HepG2 (cell line): ENCODE data around the gene GALNT11. TPM values are rescaled to one million over a fixed set of nuclear protein-coding genes. Genes with fewer than 3 reads are reported as not detected.

Experiments
- ETS1 ChIP-seq: sonication (generic); formaldehyde crosslinking; IDR thresholded peaks from 2 replicates; pipeline ENCODE4 v1.4.0; 2020; ENCODE audit warnings: missing genetic modification reagents
- GPN1 ChIP-seq: sonication (generic); formaldehyde crosslinking; IDR thresholded peaks from 2 replicates; pipeline ENCODE4 v1.5.1; 2020; ENCODE audit warnings: missing genetic modification reagents, borderline replicate concordance
- HIC2 ChIP-seq: sonication (generic); formaldehyde crosslinking; IDR thresholded peaks from 2 replicates; pipeline ENCODE4 v1.9.0; 2022; ENCODE audit warnings: low read depth, missing genetic modification reagents
- NFATC3 ChIP-seq: sonication (generic); formaldehyde crosslinking; IDR thresholded peaks from 2 replicates; pipeline ENCODE4 v1.5.1; 2020; ENCODE audit warnings: mild to moderate bottlenecking, missing genetic modification reagents
- PCBP1 ChIP-seq: fragments of 200-400 bp; formaldehyde crosslinking; IDR thresholded peaks from 2 replicates; pipeline ENCODE4 v1.6.1; 2017; ENCODE audit warnings: mild to moderate bottlenecking, low read depth, low read length, borderline replicate concordance
- SNAPC5 ChIP-seq: sonication (generic); formaldehyde crosslinking; IDR thresholded peaks from 2 replicates; pipeline ENCODE4 v1.8.1; 2023; ENCODE audit warnings: mild to moderate bottlenecking, missing genetic modification reagents, borderline replicate concordance
- SRSF4 ChIP-seq: fragments of 200-400 bp; formaldehyde crosslinking; IDR thresholded peaks from one replicate; pipeline ENCODE4 v1.6.1; 2018; ENCODE audit warnings: mild to moderate bottlenecking, low read depth, low read length, moderate library complexity; ENCODE audit not compliant: poor library complexity, severe bottlenecking
- TCF7 ChIP-seq: sonication (generic); IDR thresholded peaks from 2 replicates; pipeline ENCODE4 v1.6.1; 2016; ENCODE audit warnings: antibody characterized with exemption, low read depth
- ZBTB40 ChIP-seq, 2 experiments: fragments of 450-650 bp in 1 of 2; sonication (generic) in 1 of 2; formaldehyde crosslinking in 1 of 2; IDR thresholded peaks; 2 replicates each; pipeline versions ENCODE4 v1.6.1 to v1.8.0; 2016 to 2022; ENCODE audit warnings: antibody characterized with exemption in 1 of 2, mild to moderate bottlenecking in 1 of 2, missing genetic modification reagents in 1 of 2
- ZNF10 ChIP-seq: sonication (generic); formaldehyde crosslinking; IDR thresholded peaks from 2 replicates; pipeline ENCODE4 v1.4.0; 2020; ENCODE audit warnings: mild to moderate bottlenecking, low read depth, missing genetic modification reagents, borderline replicate concordance
- ZNF350 ChIP-seq: sonication (generic); formaldehyde crosslinking; IDR thresholded peaks from 2 replicates; pipeline ENCODE4 v1.4.0; 2020; ENCODE audit warnings: mild to moderate bottlenecking, low read depth, missing genetic modification reagents, borderline replicate concordance
- ZNF446 ChIP-seq: sonication (generic); formaldehyde crosslinking; IDR thresholded peaks from 2 replicates; pipeline ENCODE4 v1.5.0; 2020; ENCODE audit warnings: mild to moderate bottlenecking, missing genetic modification reagents
- ZNF564 ChIP-seq: sonication (generic); formaldehyde crosslinking; IDR thresholded peaks from 2 replicates; pipeline ENCODE4 v1.8.1; 2023; ENCODE audit warnings: mild to moderate bottlenecking, missing genetic modification reagents
- ZNF619 ChIP-seq: sonication (generic); formaldehyde crosslinking; IDR thresholded peaks from 2 replicates; pipeline ENCODE4 v1.4.0; 2020; ENCODE audit warnings: mild to moderate bottlenecking, missing genetic modification reagents
- ZNF761 ChIP-seq: sonication (generic); formaldehyde crosslinking; conservative IDR thresholded peaks from 2 replicates; pipeline ENCODE4 v1.4.0; 2020; ENCODE audit warnings: mild to moderate bottlenecking, missing genetic modification reagents
- ZNF788 ChIP-seq: sonication (generic); formaldehyde crosslinking; IDR thresholded peaks from 2 replicates; pipeline ENCODE4 v1.5.0; 2020; ENCODE audit warnings: mild to moderate bottlenecking, missing genetic modification reagents, borderline replicate concordance
- ZSCAN21 ChIP-seq: sonication (generic); formaldehyde crosslinking; IDR thresholded peaks from 2 replicates; pipeline ENCODE4 v1.8.0; 2022; ENCODE audit warnings: mild to moderate bottlenecking, missing genetic modification reagents, moderate library complexity, borderline replicate concordance
- polyA plus RNA-seq, 8 experiments: library from polyadenylated mRNA; depleted of rRNA in 3 of 8; stranded (reverse) in 7 of 8; unstranded in 1 of 8; fragments of >200 nt; fragmentation: Illumina TruSeq in 4 of 8; extraction: Trizol in 4 of 8; gene quantifications; 2 replicates each; pipeline versions ENCODE4 v1.2.1 to v1.2.3, GENCODE V29; 2011 to 2016; ENCODE audit warnings: low read depth in 4 of 8, missing spikeins in 1 of 8, mixed read lengths in 1 of 8; ENCODE audit not compliant: insufficient read depth in 1 of 8
- total RNA-seq, 5 experiments: library from RNA; depleted of rRNA; stranded (reverse); fragments of >200 nt; fragmentation: Illumina TruSeq; extraction: Trizol; gene quantifications; 2 replicates each; pipeline ENCODE4 v1.2.3, GENCODE V29; 2016; ENCODE audit warnings: low read depth in 1 of 5

GALNT11 gene
- total and polyA plus RNA-seq, 2 of the 13 experiments (the other 11 are each of a cell fraction or from before 2014, with no cell fraction given) = 9.3 to 16.3 TPM

GRCh38 chr7:152081088-152081487, 55.6 kb downstream of the GALNT11 start (continued):
- no peak for TF ChIP-seq HIC2 (CRISPR knock-in tag)
- TF ChIP-seq GPN1 (CRISPR knock-in tag) = no peak
- no peak for TF ChIP-seq ZNF10 (CRISPR knock-in tag)
- TF ChIP-seq ZSCAN21 (CRISPR knock-in tag) = no peak
- TF ChIP-seq ZNF446 (CRISPR knock-in tag) = no peak
- no peak for TF ChIP-seq ZNF761
- no peak for TF ChIP-seq PCBP1
- no peak for TF ChIP-seq ZBTB40 (IDR thresholded peaks at IDR 0.05)
- TF ChIP-seq ZBTB40 (CRISPR knock-in tag; IDR thresholded peaks at IDR 0.05) = no peak
- TF ChIP-seq TCF7 = peak; percentile 69
- no peak for TF ChIP-seq ETS1 (CRISPR knock-in tag)
- no peak for TF ChIP-seq ZNF619 (CRISPR knock-in tag)
- TF ChIP-seq SNAPC5 (CRISPR knock-in tag) = no peak
- no peak for TF ChIP-seq SRSF4
- no peak for TF ChIP-seq ZNF564
- TF ChIP-seq ZNF350 (CRISPR knock-in tag) = no peak
- TF ChIP-seq NFATC3 = no peak
- TF ChIP-seq ZNF788 (CRISPR knock-in tag) = no peak
